Muscle of arm (tissue), 12 donors: ENCODE measurements around the gene UBALD1. TPM values are rescaled to one million over a fixed set of nuclear protein-coding genes. Genes with fewer than 3 reads are reported as not detected.

Experiments used
- DNase-seq: peaks from one replicate; pipeline ENCODE4 v3.0.0-alpha.2; 2013
- polyA plus RNA-seq, 12 donors: library from polyadenylated mRNA; unstranded; fragments of 120-200 nt; gene quantifications; one replicate each; pipeline ENCODE4 v1.2.1, GENCODE V29; 2013; ENCODE audit not compliant: insufficient read length in 12 of 12

Gene UBALD1
- polyA plus RNA-seq, 12 donors: 11.2 to 44.0 (median 15.0) TPM; not detected in 1

DNA sequence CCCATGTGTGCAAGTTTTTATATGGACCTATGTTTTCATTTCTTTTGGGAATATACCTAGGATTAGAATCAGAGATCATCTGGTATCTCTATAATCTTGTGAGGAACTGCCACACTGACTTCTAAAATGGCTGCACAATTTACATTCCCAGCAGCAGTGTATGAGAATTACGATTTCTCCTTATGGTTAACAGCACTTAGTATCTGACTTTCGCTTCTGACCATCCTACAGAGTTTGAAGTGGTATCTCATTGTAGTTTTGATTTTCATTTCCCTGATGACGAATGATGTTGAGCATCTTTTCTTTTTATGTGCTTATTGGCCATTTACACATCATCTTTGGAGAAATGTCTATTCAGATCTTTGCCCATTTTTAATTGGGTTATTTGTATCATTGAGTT, 48.5 kb downstream of the UBALD1 start:
- DNase-seq: no peak

DNA sequence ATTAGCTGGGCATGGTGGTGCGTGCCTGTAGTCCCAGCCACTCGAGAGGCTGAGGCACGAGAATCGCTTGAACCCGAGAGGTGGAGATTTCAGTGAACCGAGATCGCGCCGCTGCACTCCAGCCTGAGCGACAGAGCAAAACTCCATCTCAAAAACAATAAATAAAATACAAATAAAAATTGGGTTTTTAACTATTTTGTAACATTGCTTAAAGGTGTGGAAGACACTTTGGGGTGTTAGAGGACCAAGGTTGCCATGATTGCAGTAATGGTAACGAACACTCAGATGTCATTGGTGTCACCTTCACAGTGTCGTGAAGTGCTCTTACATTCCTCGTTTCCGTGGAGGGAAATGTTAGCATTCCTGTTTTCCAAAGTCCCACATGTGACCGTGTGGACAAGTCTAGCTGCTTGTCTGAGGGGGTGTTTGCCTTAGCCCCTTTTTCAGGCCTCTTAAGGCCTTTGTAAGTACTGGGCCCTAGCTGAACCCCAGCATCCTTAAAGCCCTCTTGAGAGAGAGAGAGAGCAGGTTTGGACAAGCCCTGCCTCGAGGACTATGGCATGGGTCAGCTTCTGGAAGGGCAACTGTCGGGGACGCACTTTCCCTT, 49.9 kb downstream of the UBALD1 start:
- no peak for DNase-seq

DNA sequence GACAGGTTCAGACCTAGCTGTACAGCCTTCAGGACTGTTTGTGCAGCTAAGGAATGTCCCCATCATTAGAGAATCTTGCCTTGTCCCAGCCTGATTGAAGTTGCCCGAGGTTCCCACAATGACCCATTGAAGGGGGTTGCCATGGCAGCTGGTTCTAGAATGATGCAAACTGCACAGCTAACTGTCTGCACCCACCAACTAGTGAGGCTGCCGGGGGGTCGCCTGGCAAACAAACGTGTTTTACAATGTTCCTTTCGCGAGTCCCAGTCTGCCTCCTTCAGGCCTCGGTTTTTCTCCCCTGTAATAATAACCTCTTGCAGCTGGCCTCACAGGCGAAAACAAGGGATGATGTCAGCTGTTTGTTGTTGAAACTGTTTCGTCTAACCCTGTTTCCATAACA, 53.1 kb downstream of the UBALD1 start:
- no peak for DNase-seq

Other genes with a start within 250 kb of the UBALD1 start
- 10 to 100 TPM in 5 of 12 donors, 1 to 10 TPM in 6, not detected in 1; 6.2 to 22.1 (median 9.9) TPM for gene VASN, start 243.0 kb downstream of the UBALD1 start, polyA plus RNA-seq
- gene CORO7, start 198.3 kb downstream of the UBALD1 start, polyA plus RNA-seq: 10 to 100 TPM in 11 of 12 donors, not detected in 1; 15.7 to 26.2 (median 20.7) TPM
- 10 to 100 TPM in 11 of 12 donors, not detected in 1; 24.7 to 31.6 (median 29.0) TPM for gene DNAJA3, start 189.0 kb downstream of the UBALD1 start, polyA plus RNA-seq
- 10 to 100 TPM in 10 of 12 donors, not detected in 2; 11.0 to 36.3 (median 14.7) TPM for gene NMRAL1, start 140.3 kb downstream of the UBALD1 start, polyA plus RNA-seq
- gene HMOX2, start 138.5 kb downstream of the UBALD1 start, polyA plus RNA-seq: 10 to 100 TPM in 11 of 12 donors, not detected in 1; 30.4 to 52.1 (median 37.3) TPM
- gene CDIP1, start 76.1 kb downstream of the UBALD1 start, polyA plus RNA-seq: 10 to 100 TPM in 11 of 12 donors, not detected in 1; 24.5 to 52.4 (median 34.6) TPM
- 1 to 10 TPM in 1 of 12 donors, under 1 TPM in 9, not detected in 2; 0.32 to 1.1 (median 0.57) TPM for gene C16orf96, start 58.5 kb downstream of the UBALD1 start, polyA plus RNA-seq
- gene MGRN1, start 9.9 kb upstream of the UBALD1 start, polyA plus RNA-seq: 10 to 100 TPM in 11 of 12 donors, not detected in 1; 25.3 to 60.5 (median 33.1) TPM
- 10 to 100 TPM in 11 of 12 donors, not detected in 1; 13.6 to 55.0 (median 21.2) TPM for gene NUDT16L1, start 78.7 kb upstream of the UBALD1 start, polyA plus RNA-seq
- 10 to 100 TPM in 9 of 12 donors, 1 to 10 TPM in 2, not detected in 1; 8.3 to 20.2 (median 12.7) TPM for gene ANKS3, start 119.4 kb upstream of the UBALD1 start, polyA plus RNA-seq
- 10 to 100 TPM in 1 of 12 donors, 1 to 10 TPM in 4, under 1 TPM in 6, not detected in 1; 0.78 to 13.1 (median 0.99) TPM for gene DNAAF8, start 119.6 kb upstream of the UBALD1 start, polyA plus RNA-seq
- gene ZNF500, start 152.3 kb upstream of the UBALD1 start, polyA plus RNA-seq: 10 to 100 TPM in 4 of 12 donors, 1 to 10 TPM in 7, not detected in 1; 6.6 to 13.9 (median 9.8) TPM
- 10 to 100 TPM in 1 of 12 donors, not detected in 11; 14.2 TPM for gene SEPTIN12, start 173.5 kb upstream of the UBALD1 start, polyA plus RNA-seq
- gene SMIM22, start 180.5 kb upstream of the UBALD1 start, polyA plus RNA-seq: 1 to 10 TPM in 2 of 12 donors, under 1 TPM in 3, not detected in 7; 0.21 to 1.2 (median 0.36) TPM
- 10 to 100 TPM in 9 of 12 donors, 1 to 10 TPM in 2, not detected in 1; 7.7 to 27.6 (median 11.2) TPM for gene ROGDI, start 187.7 kb upstream of the UBALD1 start, polyA plus RNA-seq
- 10 to 100 TPM in 11 of 12 donors, not detected in 1; 47.7 to 64.0 (median 56.2) TPM for gene GLYR1, start 232.4 kb upstream of the UBALD1 start, polyA plus RNA-seq
- gene UBN1, start 232.6 kb upstream of the UBALD1 start, polyA plus RNA-seq: 10 to 100 TPM in 11 of 12 donors, not detected in 1; 16.7 to 28.9 (median 19.7) TPM